ENCODE results near the gene MRAP2.

The MRAP2 gene

DNA sequence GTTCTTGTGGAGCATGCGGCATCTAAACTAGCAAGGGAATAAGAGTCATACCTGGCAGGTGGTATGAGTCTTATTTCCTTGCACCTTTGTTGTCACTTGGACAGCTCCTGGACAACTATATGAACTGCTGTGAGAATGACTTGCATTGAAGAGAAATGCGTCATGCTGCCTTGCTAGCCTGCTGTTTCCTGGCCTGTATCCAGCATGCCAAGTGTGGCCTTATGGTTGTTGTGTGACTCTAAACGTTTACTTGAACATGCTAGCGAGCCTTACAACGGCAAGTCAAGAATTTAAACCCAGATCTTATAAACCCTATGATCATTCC is 103.4 kb downstream of the MRAP2 start:
- no peak for DNase-seq

DNA sequence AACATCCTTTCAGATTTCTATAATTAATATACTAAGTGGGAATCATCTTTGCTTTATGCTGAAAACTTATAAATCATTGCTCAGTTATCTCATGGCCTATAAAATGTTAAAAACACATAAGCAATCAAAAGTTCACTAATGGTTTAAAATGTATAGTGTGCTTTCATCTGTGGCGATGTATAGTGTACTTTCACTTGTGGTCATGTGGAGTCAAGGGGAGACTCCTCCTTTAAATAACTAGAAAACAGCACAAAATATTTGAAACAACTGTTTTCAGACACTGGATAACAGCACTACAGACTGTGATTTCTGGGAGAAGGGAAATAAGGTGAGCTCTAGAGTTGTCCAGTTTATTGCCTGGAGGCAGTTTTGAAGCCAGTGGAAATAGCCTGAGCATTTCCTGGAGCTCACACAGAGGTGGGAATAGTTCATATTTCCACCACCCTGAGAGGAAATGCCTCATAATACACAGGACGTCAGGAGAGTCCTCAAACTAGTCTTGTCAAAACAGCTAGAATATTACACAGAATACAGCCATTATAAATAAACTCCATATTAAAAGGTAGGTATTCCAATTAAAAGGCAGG is 104.5 kb downstream of the MRAP2 start:
- DNase-seq: no peak

DNA sequence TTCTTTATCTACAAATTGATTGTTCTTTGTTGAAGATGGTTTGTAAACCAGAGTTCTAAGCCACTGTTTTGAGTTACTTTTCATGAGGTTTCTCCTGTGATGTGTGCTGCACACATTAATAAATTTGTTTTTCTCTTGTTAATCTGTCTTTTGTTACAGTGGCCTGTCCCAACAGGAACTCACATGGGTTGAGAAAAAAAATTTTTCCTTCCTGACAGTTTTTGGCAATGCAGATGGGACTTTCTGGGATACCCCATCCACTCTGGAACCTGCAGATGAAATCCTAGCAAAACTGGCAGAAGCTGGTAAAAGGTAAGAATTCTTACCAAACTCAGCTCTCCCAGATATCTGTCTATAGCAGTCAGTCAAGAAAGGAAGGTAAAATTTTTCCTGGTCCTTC is 105.7 kb downstream of the MRAP2 start:
- DNase-seq: no peak

All from stimulated activated CD4-positive, alpha-beta T cell treated with anti-CD3 and anti-CD28 coated beads, Interleukin-4, amount 100 ng/mL, for 4 hours (primary cell).